Measurements from ENCODE around the gene AK9.

- TF ChIP-seq CTCF (IDR thresholded peaks at IDR 0.05 in 2 of 3, conservative IDR thresholded peaks at IDR 0.05 in 1 of 3; ENCODE audit: control insufficient read depth in 2 of 3, extremely low read depth in 1 of 3, insufficient read depth in 1 of 3, low read depth in 3 of 3, low read length in 3 of 3) (no peak), YY1 (IDR thresholded peaks at IDR 0.05; ENCODE audit: low read depth, low read length) (no peak), NR2C2 (IDR thresholded peaks at IDR 0.05; ENCODE audit: borderline replicate concordance, control insufficient read depth, insufficient read length, low read depth) (no peak), GABPA (IDR thresholded peaks at IDR 0.05; ENCODE audit: low read depth) (no peak), STAT1 (conservative IDR thresholded peaks at IDR 0.05) (no peak), EZH2 (IDR thresholded peaks at IDR 0.05; ENCODE audit: borderline replicate concordance, control insufficient read depth, low read depth, low read length) (no peak), BCLAF1 (IDR thresholded peaks at IDR 0.05) (no peak), ETV6 (conservative IDR thresholded peaks at IDR 0.05 in 1 of 2, IDR thresholded peaks at IDR 0.05 in 1 of 2; ENCODE audit: borderline replicate concordance in 1 of 2, low read depth in 1 of 2) (no peak), RAD51 (IDR thresholded peaks at IDR 0.05) (no peak), JUND (IDR thresholded peaks at IDR 0.05; ENCODE audit: low read depth, low read length) (no peak), HDGF (IDR thresholded peaks at IDR 0.05) (no peak), CHD2 (IDR thresholded peaks at IDR 0.05; ENCODE audit: borderline replicate concordance, low read depth, low read length) (no peak), PML (IDR thresholded peaks at IDR 0.05; ENCODE audit: low read length) (no peak)
These were observed 225.2 kb downstream of the AK9 start for GRCh38 chr6:109465772-109466171.

All from GM12878 (cell line).